H9 (cell line): ENCODE data around the gene PHF12. TPM values are rescaled to one million over a fixed set of nuclear protein-coding genes. Genes with fewer than 3 reads are reported as not detected.
A peak's percentile ranks its signal among the peaks of the same experiment; 100 is the strongest.

Experiments
- DNase-seq: peaks from one replicate; pipeline ENCODE4 v3.0.0-alpha.2; 2017
- H2AFZ ChIP-seq: one replicate; pipeline ENCODE4 v1.6.1; 2013; ENCODE audit warnings: mild to moderate bottlenecking, low read length, control low read depth, moderate library complexity
- H2AK5ac ChIP-seq: 2 replicates; pipeline ENCODE4 v1.6.1; 2013; ENCODE audit warnings: low read length, control low read depth, mixed read lengths; ENCODE audit not compliant: insufficient read length
- H2BK120ac ChIP-seq: one replicate; pipeline ENCODE4 v1.6.1; 2013; ENCODE audit warnings: low read depth, mild to moderate bottlenecking, low read length, control low read depth, inconsistent platforms; ENCODE audit not compliant: poor library complexity, severe bottlenecking
- H2BK12ac ChIP-seq: 2 replicates; pipeline ENCODE4 v1.6.1; 2013; ENCODE audit warnings: low read length, control low read depth, mixed read lengths, low read depth; ENCODE audit not compliant: insufficient read length
- H2BK15ac ChIP-seq: 2 replicates; pipeline ENCODE4 v1.6.1; 2013; ENCODE audit warnings: low read depth, low read length, control low read depth
- H2BK20ac ChIP-seq: one replicate; pipeline ENCODE4 v1.6.1; 2013; ENCODE audit warnings: low read depth, mild to moderate bottlenecking, low read length, control low read depth, inconsistent platforms; ENCODE audit not compliant: poor library complexity, severe bottlenecking
- H2BK5ac ChIP-seq: 2 replicates; pipeline ENCODE4 v1.6.1; 2013; ENCODE audit warnings: low read length, control low read depth, mixed read lengths; ENCODE audit not compliant: insufficient read length
- H3K14ac ChIP-seq: 2 replicates; pipeline ENCODE4 v1.6.1; 2013; ENCODE audit warnings: low read length, control low read depth; ENCODE audit not compliant: insufficient read depth
- H3K18ac ChIP-seq: 2 replicates; pipeline ENCODE4 v1.6.1; 2013; ENCODE audit warnings: low read depth, mild to moderate bottlenecking, mixed read lengths, low read length, control low read depth; ENCODE audit not compliant: insufficient read length
- H3K23ac ChIP-seq: 2 replicates; pipeline ENCODE4 v1.6.1; 2013; ENCODE audit warnings: low read length, control low read depth, mixed read lengths, low read depth; ENCODE audit not compliant: insufficient read length
- H3K23me2 ChIP-seq: 2 replicates; pipeline ENCODE4 v1.6.1; 2013; ENCODE audit warnings: low read depth, mild to moderate bottlenecking, mixed read lengths, low read length, control low read depth; ENCODE audit not compliant: insufficient read length, poor library complexity, severe bottlenecking
- H3K27ac ChIP-seq: 2 replicates; pipeline ENCODE4 v1.5.1; 2013; ENCODE audit warnings: low read length, control low read depth, mixed read lengths, low read depth; ENCODE audit not compliant: insufficient read length
- H3K27me3 ChIP-seq: 2 replicates; pipeline ENCODE4 v1.6.1; 2013; ENCODE audit warnings: low read length, control low read depth, inconsistent platforms; ENCODE audit not compliant: insufficient read depth
- H3K4ac ChIP-seq: 2 replicates; pipeline ENCODE4 v1.6.1; 2013; ENCODE audit warnings: low read depth, mild to moderate bottlenecking, control low read depth, inconsistent platforms, low read length, moderate library complexity
- H3K4me1 ChIP-seq: 2 replicates; pipeline ENCODE4 v1.6.1; 2013; ENCODE audit warnings: low read length, control low read depth, inconsistent platforms; ENCODE audit not compliant: insufficient read depth
- H3K4me2 ChIP-seq: 2 replicates; pipeline ENCODE4 v1.6.1; 2013; ENCODE audit warnings: low read length, control low read depth, mixed read lengths; ENCODE audit not compliant: insufficient read length, insufficient read depth
- H3K56ac ChIP-seq: 2 replicates; pipeline ENCODE4 v1.6.1; 2013; ENCODE audit warnings: low read depth, mild to moderate bottlenecking, mixed read lengths, low read length, control low read depth; ENCODE audit not compliant: insufficient read length
- H3K79me1 ChIP-seq: 2 replicates; pipeline ENCODE4 v1.6.1; 2013; ENCODE audit warnings: low read depth, mild to moderate bottlenecking, moderate library complexity, low read length, control low read depth, inconsistent platforms; ENCODE audit not compliant: insufficient read depth, poor library complexity, severe bottlenecking
- H3K79me2 ChIP-seq: 2 replicates; pipeline ENCODE4 v1.6.1; 2013; ENCODE audit warnings: low read length, control low read depth, inconsistent platforms; ENCODE audit not compliant: insufficient read depth
- H3K9ac ChIP-seq: 2 replicates; pipeline ENCODE4 v1.6.1; 2013; ENCODE audit warnings: low read length, control low read depth, mixed read lengths; ENCODE audit not compliant: insufficient read length; ENCODE audit errors: extremely low read depth
- H3K9me3 ChIP-seq: one replicate; pipeline ENCODE4 v1.6.1; 2013; ENCODE audit warnings: low read depth, low read length, inconsistent platforms; ENCODE audit not compliant: control insufficient read depth
- H3T11ph ChIP-seq: one replicate; pipeline ENCODE4 v1.6.1; 2013; ENCODE audit warnings: mild to moderate bottlenecking, low read length, control low read depth, inconsistent platforms
- H4K20me1 ChIP-seq: one replicate; pipeline ENCODE4 v1.6.1; 2013; ENCODE audit not compliant: control insufficient read depth, insufficient read length, insufficient read depth
- H4K5ac ChIP-seq: 2 replicates; pipeline ENCODE4 v1.6.1; 2013; ENCODE audit warnings: low read depth, mild to moderate bottlenecking, mixed read lengths, low read length, control low read depth; ENCODE audit not compliant: insufficient read length
- H4K8ac ChIP-seq: replicated peaks from 2 replicates; pipeline ENCODE4 v1.6.1; 2013; ENCODE audit warnings: low read length, control low read depth, mixed read lengths, low read depth; ENCODE audit not compliant: insufficient read length
- H4K91ac ChIP-seq: 2 replicates; pipeline ENCODE4 v1.6.1; 2013; ENCODE audit warnings: low read depth, mild to moderate bottlenecking, moderate library complexity, mixed read lengths, low read length, control low read depth; ENCODE audit not compliant: insufficient read length
- H3K27ac Mint-ChIP-seq, 3 experiments: 2 replicates in 2 of 3; 3 replicates in 1 of 3; pipeline ENCODE4 v1.8.0; 2020 to 2021; ENCODE audit warnings: mixed read lengths in 3 of 3, mild to moderate bottlenecking in 1 of 3, moderate library complexity in 1 of 3
- H3K27me3 Mint-ChIP-seq: 2 replicates; pipeline ENCODE4 v1.8.0; 2021; ENCODE audit warnings: low read depth, mild to moderate bottlenecking, moderate library complexity, mixed read lengths
- H3K36me3 Mint-ChIP-seq, 3 experiments: 2 replicates in 2 of 3; 3 replicates in 1 of 3; pipeline ENCODE4 v1.8.0; 2020 to 2021; ENCODE audit warnings: low read depth in 3 of 3, mixed read lengths in 3 of 3; ENCODE audit not compliant: insufficient read depth in 1 of 3
- H3K4me1 Mint-ChIP-seq, 2 experiments: 2 replicates each; pipeline ENCODE4 v1.8.0; 2020; ENCODE audit warnings: mixed read lengths in 2 of 2
- H3K4me3 Mint-ChIP-seq, 2 experiments: 2 replicates in 1 of 2; 3 replicates in 1 of 2; pipeline ENCODE4 v1.8.0; 2020 to 2021; ENCODE audit warnings: mild to moderate bottlenecking in 2 of 2, mixed read lengths in 2 of 2, moderate library complexity in 1 of 2
- H3K9me3 Mint-ChIP-seq, 2 experiments: 2 replicates in 1 of 2; 3 replicates in 1 of 2; pipeline ENCODE4 v1.8.0; 2020; ENCODE audit warnings: mild to moderate bottlenecking in 2 of 2, mixed read lengths in 2 of 2, moderate library complexity in 1 of 2
- WGBS: extraction: QIAGEN DNeasy Blood & Tissue Kit; methylation state at CpG from one replicate; pipeline ENCODE4 v1.1.7; 2013; ENCODE audit warnings: missing lambda C conversion rate, low lambda C conversion rate, mixed read lengths; ENCODE audit not compliant: insufficient read length; ENCODE audit errors: extremely low coverage; 5-methylcytosine and 5-hydroxymethylcytosine counted together
- long read RNA-seq: library from polyadenylated mRNA; unstranded; transcript quantifications from one replicate; pipeline ENCODE4 v2.0.0, GENCODE V29; 2020
- total RNA-seq: library from RNA; stranded (reverse); gene quantifications from 2 replicates; pipeline ENCODE4 v1.2.1, GENCODE V29; 2021
- TF ChIP-seq, protein P1 (sequence below): fragments of 200-600 bp; sonication (generic); conservative IDR thresholded peaks from 3 replicates; pipeline ENCODE4 v1.8.0; 2021; ENCODE audit warnings: antibody characterized with exemption, mild to moderate bottlenecking

Gene PHF12
- total RNA-seq = 62.1 and 68.5 TPM in 2 replicates
- long read RNA-seq, full-length matches to known transcripts = 4 of 36 reads
- long read RNA-seq, partial matches to known transcripts = 29 of 36 reads
- long read RNA-seq, other reads (novel, unspliced or antisense) = 3 of 36 reads

GRCh38 chr17:28951428-28951990 is at the start of gene PHF12:
PHF12 (minus strand) TSS chr17:28951518; CDS start chr17:28950960, 558 bp downstream.
- Histone ChIP-seq H2BK5ac (peak within 1 kb of the TSS; percentile 6), H3K56ac (no peak within 1 kb of the TSS), H3K23me2 (peaks cover 11% of the 10 kb centered on the region), H4K91ac (no peak within 1 kb of the TSS), H3T11ph (no peak within 1 kb of the TSS), H3K4ac (no peak within 1 kb of the TSS; the same call in 1 of the 2 replicates), H2BK12ac (no peak within 1 kb of the TSS), H3K79me1 (no peaks in the 10 kb centered on the region), H3K79me2 (peaks cover 30% of the 10 kb centered on the region), H3K4me1 (peaks cover 9% of the 10 kb centered on the region; the same call in 1 of the 2 replicates), H4K20me1 (no peaks in the 10 kb centered on the region), H2AFZ (no peak within 1 kb of the TSS), H3K9me3 (no peaks in the 10 kb centered on the region), H2BK120ac (no peak within 1 kb of the TSS), H3K4me2 (peak within 1 kb of the TSS; percentile 91), H2BK15ac (no peak within 1 kb of the TSS; the same call in 1 of the 2 replicates), H3K9ac (peak within 1 kb of the TSS; percentile 71), H3K18ac (peak within 1 kb of the TSS; percentile 64), H2BK20ac (no peak within 1 kb of the TSS), H3K27ac (peak within 1 kb of the TSS; percentile 90), H3K23ac (no peak within 1 kb of the TSS), H3K14ac (peak within 1 kb of the TSS; percentile 81), H2AK5ac (no peak within 1 kb of the TSS), H3K27me3 (no peaks in the 10 kb centered on the region), H4K8ac (no peak within 1 kb of the TSS), H4K5ac (no peak within 1 kb of the TSS)
- DNase-seq = peak; percentile 100
- no peaks in the 10 kb centered on the region for H3K9me3 Mint-ChIP-seq
- H3K27ac Mint-ChIP-seq = peak within 1 kb of the TSS; percentile 91 to 96 (median 96); a peak in 6 of 7 replicates
- no CpG with 5 or more reads among the region's 51 CpGs for WGBS
- peak within 1 kb of the TSS; percentile 92 to 96 for H3K4me3 Mint-ChIP-seq
- peaks cover 7 to 29% (median 15%) of the 10 kb centered on the region in 3 experiments; a peak in 6 of 7 replicates for H3K36me3 Mint-ChIP-seq
- TF ChIP-seq, protein P1, sequence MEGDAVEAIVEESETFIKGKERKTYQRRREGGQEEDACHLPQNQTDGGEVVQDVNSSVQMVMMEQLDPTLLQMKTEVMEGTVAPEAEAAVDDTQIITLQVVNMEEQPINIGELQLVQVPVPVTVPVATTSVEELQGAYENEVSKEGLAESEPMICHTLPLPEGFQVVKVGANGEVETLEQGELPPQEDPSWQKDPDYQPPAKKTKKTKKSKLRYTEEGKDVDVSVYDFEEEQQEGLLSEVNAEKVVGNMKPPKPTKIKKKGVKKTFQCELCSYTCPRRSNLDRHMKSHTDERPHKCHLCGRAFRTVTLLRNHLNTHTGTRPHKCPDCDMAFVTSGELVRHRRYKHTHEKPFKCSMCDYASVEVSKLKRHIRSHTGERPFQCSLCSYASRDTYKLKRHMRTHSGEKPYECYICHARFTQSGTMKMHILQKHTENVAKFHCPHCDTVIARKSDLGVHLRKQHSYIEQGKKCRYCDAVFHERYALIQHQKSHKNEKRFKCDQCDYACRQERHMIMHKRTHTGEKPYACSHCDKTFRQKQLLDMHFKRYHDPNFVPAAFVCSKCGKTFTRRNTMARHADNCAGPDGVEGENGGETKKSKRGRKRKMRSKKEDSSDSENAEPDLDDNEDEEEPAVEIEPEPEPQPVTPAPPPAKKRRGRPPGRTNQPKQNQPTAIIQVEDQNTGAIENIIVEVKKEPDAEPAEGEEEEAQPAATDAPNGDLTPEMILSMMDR = no peak
- H3K4me1 Mint-ChIP-seq = peaks cover 21 to 25% of the 10 kb centered on the region in 2 experiments
- no peaks in the 10 kb centered on the region; the same call in 1 of the 2 replicates for H3K27me3 Mint-ChIP-seq
